ENCODE results near the gene SLC16A12. TPM values are rescaled to one million over a fixed set of nuclear protein-coding genes. Genes with fewer than 3 reads are reported as not detected.

SLC16A12 gene
- total and polyA plus RNA-seq, 2 of the 8 experiments (the other 6 are each of a cell fraction or from before 2014, with no cell fraction given): 1.6 to 1.9 TPM

- TF ChIP-seq, protein P1, sequence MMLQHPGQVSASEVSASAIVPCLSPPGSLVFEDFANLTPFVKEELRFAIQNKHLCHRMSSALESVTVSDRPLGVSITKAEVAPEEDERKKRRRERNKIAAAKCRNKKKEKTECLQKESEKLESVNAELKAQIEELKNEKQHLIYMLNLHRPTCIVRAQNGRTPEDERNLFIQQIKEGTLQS (IDR thresholded peaks at IDR 0.05; ENCODE audit: insufficient read depth, low read depth, low read length): no peak
- no peak for TF ChIP-seq TAF7 (optimal IDR thresholded peaks at IDR 0.05; ENCODE audit: borderline replicate concordance, low read depth, low read length)
- no peak for TF ChIP-seq POLR2AphosphoS5 (IDR thresholded peaks at IDR 0.05; ENCODE audit: low read depth, low read length)
- TF ChIP-seq ASH2L (IDR thresholded peaks at IDR 0.05; ENCODE audit: low read length): no peak
These were observed 67.0 kb downstream of the SLC16A12 start (continued) for GRCh38 chr10:89468191-89468965.

Measured in H1 (cell line).